ENCODE measurements around the gene PCGF2.

GRCh38 chr17:38706505-38707216, 41.5 kb downstream of the PCGF2 start:
- peak; percentile 84 for TF ChIP-seq SPI1 (IDR thresholded peaks at IDR 0.05; ENCODE audit: low read depth, low read length)
- no peak for TF ChIP-seq TAF1 (IDR thresholded peaks at IDR 0.05; ENCODE audit: low read depth, low read length)
- no peak for TF ChIP-seq POLR2A (IDR thresholded peaks at IDR 0.05; ENCODE audit: low read depth, low read length)
- TF ChIP-seq POLR2AphosphoS5 (IDR thresholded peaks at IDR 0.05; ENCODE audit: low read depth, low read length): no peak
- TF ChIP-seq PAX5 (IDR thresholded peaks at IDR 0.05; ENCODE audit: insufficient read depth, low read length, severe bottlenecking): no peak
- TF ChIP-seq POU2F2 (IDR thresholded peaks at IDR 0.05; ENCODE audit: low read depth, low read length): peak; percentile 48; the same call in 1 of the 2 replicates

Measured in GM12891 (cell line).